IMR-90 (cell line): ENCODE data around the gene GFAP. TPM values are rescaled to one million over a fixed set of nuclear protein-coding genes. Genes with fewer than 3 reads are reported as not detected.

Experiments
- ATAC-seq: fragments of 200-7000 bp; cut with Tn5 transposase; 2 replicates; pipeline ENCODE4 v1.9.1; 2020; ENCODE audit warnings: low read depth, mild to moderate bottlenecking, moderate library complexity
- BruUV-seq: library from RNA; stranded (reverse); fragments of 400-500 nt; replicated peaks from 2 replicates; lab custom pipeline; 2021; lab: Mats Ljungman, UMichigan
- CTCF ChIA-PET: fragments of 300-600 bp; formaldehyde crosslinking; extraction: SDS; loops from one replicate; lab custom pipeline; 2021; ENCODE audit warnings: antibody characterized with exemption; lab: Yijun Ruan, JAX
- POLR2A ChIA-PET: fragments of 300-600 bp; sonication (Branson Sonifier 250); formaldehyde crosslinking; loops from one replicate; lab custom pipeline; 2022; ENCODE audit warnings: antibody characterized with exemption; ENCODE audit not compliant: unreplicated experiment; lab: Charles Lee
- DNase-seq: peaks from one replicate; pipeline ENCODE4 v3.0.0; 2013
- H2AFZ ChIP-seq: replicated peaks from 2 replicates; pipeline ENCODE3; 2013; ENCODE audit warnings: low read length, mild to moderate bottlenecking; ENCODE audit not compliant: poor library complexity
- H2AK5ac ChIP-seq: 2 replicates; pipeline ENCODE4 v1.6.1; 2013; ENCODE audit warnings: low read depth, low read length, inconsistent platforms
- H2AK9ac ChIP-seq: replicated peaks from 2 replicates; pipeline ENCODE3; 2013; ENCODE audit warnings: mild to moderate bottlenecking, low read depth, low read length, moderate library complexity; ENCODE audit not compliant: poor library complexity
- H2BK120ac ChIP-seq: 2 replicates; pipeline ENCODE4 v1.6.1; 2013; ENCODE audit warnings: low read depth, low read length, inconsistent platforms
- H2BK15ac ChIP-seq: 3 replicates; pipeline ENCODE4 v1.6.1; 2013; ENCODE audit warnings: low read depth, low read length, inconsistent platforms
- H2BK20ac ChIP-seq: 2 replicates; pipeline ENCODE4 v1.6.1; 2013; ENCODE audit warnings: low read depth, mild to moderate bottlenecking, inconsistent platforms, low read length, moderate library complexity
- H2BK5ac ChIP-seq: 2 replicates; pipeline ENCODE4 v1.6.1; 2013; ENCODE audit warnings: mild to moderate bottlenecking, low read depth, low read length, inconsistent platforms; ENCODE audit not compliant: poor library complexity, severe bottlenecking
- H3K14ac ChIP-seq: replicated peaks from 2 replicates; pipeline ENCODE4 v1.6.1; 2013; ENCODE audit warnings: low read depth, low read length, inconsistent platforms
- H3K18ac ChIP-seq: 2 replicates; pipeline ENCODE4 v1.6.1; 2013; ENCODE audit warnings: low read depth, low read length, control low read depth
- H3K23ac ChIP-seq: 2 replicates; pipeline ENCODE4 v1.6.1; 2013; ENCODE audit warnings: low read depth, low read length, inconsistent platforms
- H3K27ac ChIP-seq: 2 replicates; pipeline ENCODE4 v1.5.1; 2013; ENCODE audit warnings: mild to moderate bottlenecking, control low read depth, low read length; ENCODE audit not compliant: insufficient read depth
- H3K27me3 ChIP-seq: 2 replicates; pipeline ENCODE4 v1.6.1; 2013; ENCODE audit warnings: low read length; ENCODE audit not compliant: control insufficient read depth, insufficient read depth
- H3K36me3 ChIP-seq: 2 replicates; pipeline ENCODE4 v1.6.1; 2013; ENCODE audit warnings: low read length, mixed read lengths; ENCODE audit not compliant: control insufficient read depth, insufficient read depth
- H3K4ac ChIP-seq: 2 replicates; pipeline ENCODE4 v1.6.1; 2013; ENCODE audit warnings: low read depth, low read length, inconsistent platforms
- H3K4me1 ChIP-seq: 2 replicates; pipeline ENCODE4 v1.6.1; 2013; ENCODE audit warnings: low read length, mixed read lengths; ENCODE audit not compliant: control insufficient read depth, insufficient read depth
- H3K4me2 ChIP-seq: 2 replicates; pipeline ENCODE4 v1.6.1; 2013; ENCODE audit warnings: low read depth, mild to moderate bottlenecking, control low read depth, low read length, moderate library complexity
- H3K4me3 ChIP-seq: 2 replicates; pipeline ENCODE4 v1.5.1; 2013; ENCODE audit warnings: low read depth, mild to moderate bottlenecking, control low read depth, low read length, moderate library complexity; ENCODE audit not compliant: insufficient read depth
- H3K56ac ChIP-seq: 2 replicates; pipeline ENCODE4 v1.6.1; 2013; ENCODE audit warnings: low read length, inconsistent platforms; ENCODE audit not compliant: insufficient read depth; ENCODE audit errors: extremely low read depth
- H3K79me1 ChIP-seq, 2 experiments: 2 replicates each; pipeline ENCODE4 v1.6.1; 2013; ENCODE audit warnings: low read length in 2 of 2, inconsistent platforms in 1 of 2, low read depth in 1 of 2
- H3K9ac ChIP-seq: 2 replicates; pipeline ENCODE4 v1.6.1; 2013; ENCODE audit warnings: low read depth, low read length, control low read depth
- H3K9me1 ChIP-seq: 2 replicates; pipeline ENCODE4 v1.6.1; 2013; ENCODE audit warnings: low read length, inconsistent platforms; ENCODE audit not compliant: insufficient read depth
- H3K9me3 ChIP-seq: 2 replicates; pipeline ENCODE4 v1.6.1; 2013; ENCODE audit warnings: low read length; ENCODE audit not compliant: control insufficient read depth, insufficient read depth
- H4K20me1 ChIP-seq: 2 replicates; pipeline ENCODE4 v1.6.1; 2013; ENCODE audit warnings: low read length, inconsistent platforms; ENCODE audit not compliant: insufficient read depth
- H4K5ac ChIP-seq: 2 replicates; pipeline ENCODE4 v1.6.1; 2013; ENCODE audit warnings: mild to moderate bottlenecking, low read depth, low read length, control low read depth
- H4K8ac ChIP-seq, 2 experiments: 2 replicates each; pipeline ENCODE4 v1.6.1; 2013; ENCODE audit warnings: low read depth in 2 of 2, low read length in 2 of 2, control low read depth in 1 of 2, inconsistent platforms in 1 of 2
- H4K91ac ChIP-seq: 2 replicates; pipeline ENCODE4 v1.6.1; 2013; ENCODE audit warnings: low read depth, low read length, inconsistent platforms; ENCODE audit not compliant: insufficient read depth
- BHLHE40 ChIP-seq: fragments of 150-350 bp; IDR thresholded peaks from 2 replicates; pipeline ENCODE4 v1.6.1; 2016; ENCODE audit warnings: mild to moderate bottlenecking, low read depth, low read length
- ELK1 ChIP-seq: fragments of 150-350 bp; IDR thresholded peaks from 2 replicates; pipeline ENCODE4 v1.6.1; 2016; ENCODE audit warnings: low read depth, mild to moderate bottlenecking, low read length, moderate library complexity, borderline replicate concordance
- FOS ChIP-seq: fragments of 150-350 bp; IDR thresholded peaks from 2 replicates; pipeline ENCODE4 v1.6.1; 2016; ENCODE audit warnings: low read depth, low read length
- NFE2L2 ChIP-seq: fragments of 150-350 bp; IDR thresholded peaks from 2 replicates; pipeline ENCODE4 v1.6.1; 2016; ENCODE audit warnings: low read depth, mild to moderate bottlenecking, low read length
- RCOR1 ChIP-seq: IDR thresholded peaks from 2 replicates; pipeline ENCODE4 v1.6.1; 2012; ENCODE audit warnings: mild to moderate bottlenecking, low read length, improper control_type of control experiment; ENCODE audit not compliant: insufficient replicate concordance
- RFX5 ChIP-seq: IDR thresholded peaks from 2 replicates; pipeline ENCODE4 v1.8.0; 2012; ENCODE audit warnings: low read depth, mild to moderate bottlenecking, low read length, moderate library complexity
- SMC3 ChIP-seq: fragments of 150-350 bp; IDR thresholded peaks from 2 replicates; pipeline ENCODE4 v1.6.1; 2016; ENCODE audit warnings: low read depth, mild to moderate bottlenecking, antibody characterized with exemption, low read length, moderate library complexity
- WGBS, 2 experiments: methylation state at CpG; one replicate each; pipeline versions ENCODE4 v1.1.5 to v1.1.7; 2013; ENCODE audit warnings: missing lambda C conversion rate in 2 of 2; ENCODE audit not compliant: insufficient read length in 1 of 2; ENCODE audit errors: extremely low coverage in 2 of 2; 5-methylcytosine and 5-hydroxymethylcytosine counted together
- dilution Hi-C: fragments of 300-500 bp; cut with HindIII; formaldehyde crosslinking; loops from one replicate; pipeline ENCODE4 v1.14.3; 2018; ENCODE audit warnings: low sequenced_read_pairs; ENCODE audit not compliant: unreplicated experiment
- in situ Hi-C: fragments of 300-500 bp; cut with MboI; formaldehyde crosslinking; loops from 3 replicates; pipeline ENCODE4 v1.14.3; 2019; ENCODE audit warnings: low sequenced_read_pairs, inconsistent platforms, mixed read lengths
- intact Hi-C: fragments of 100-400 bp; cut with micrococcal nuclease; formaldehyde crosslinking; loops from 2 replicates; pipeline ENCODE4 v1.10.0; 2022
- polyA plus RNA-seq, 3 experiments: library from polyadenylated mRNA; depleted of rRNA; stranded (reverse); fragments of >200 nt; gene quantifications; 2 replicates each; pipeline ENCODE4 v1.2.3, GENCODE V29; 2012; ENCODE audit warnings: low replicate concordance in 1 of 3
- total RNA-seq: library from RNA; depleted of rRNA; stranded (reverse); fragments of >200 nt; gene quantifications from 2 replicates; pipeline ENCODE4 v1.2.3, GENCODE V29; 2012
- TF ChIP-seq, protein P1 (sequence below): fragments of 150-350 bp; IDR thresholded peaks from 2 replicates; pipeline ENCODE4 v1.6.1; 2017; ENCODE audit warnings: mild to moderate bottlenecking, antibody characterized with exemption, low read length, low read depth

Gene GFAP
- total and polyA plus RNA-seq, 2 of the 4 experiments (the other 2 are of a cell fraction), result 0.18 to 0.19 TPM

DNA sequence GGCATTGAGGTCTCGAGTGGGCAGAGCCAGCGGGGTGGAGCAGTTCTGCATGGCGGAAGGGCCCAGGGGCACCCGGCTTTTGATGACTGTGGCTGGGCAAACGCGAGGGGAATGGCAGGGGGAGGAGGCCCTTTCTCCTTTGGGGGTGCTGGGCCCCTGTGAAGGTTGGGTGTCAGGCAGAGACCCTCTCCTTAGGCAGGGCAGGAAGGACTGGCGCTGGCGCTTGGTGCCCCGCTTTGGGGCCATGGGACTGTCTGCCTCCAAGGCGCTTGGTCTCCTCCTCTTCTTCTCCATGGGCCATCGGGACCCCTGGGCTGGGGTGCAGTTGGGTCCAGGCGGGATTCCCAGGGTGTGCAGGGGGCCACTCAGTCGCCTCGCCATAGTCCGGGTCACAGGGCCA lies 12.8 kb upstream of the GFAP start (continued):
- TF ChIP-seq RFX5 (no peak), SMC3 (no peak), RCOR1 (no peak)

- H3K36me3 ChIP-seq, result peaks cover 12% of the 10 kb centered on the region
- no peak for DNase-seq
- POLR2A ChIA-PET, result no interaction called here
- no TSS peak for BruUV-seq
- in situ Hi-C loops, result no loop called here
- H3K27me3 ChIP-seq, result no peaks in the 10 kb centered on the region
- H4K20me1 ChIP-seq, result no peaks in the 10 kb centered on the region
- H3K9ac ChIP-seq, result no peak overlapping the region
- no peak overlapping the region for H3K18ac ChIP-seq
- TF ChIP-seq RCOR1 (no peak), ELK1 (no peak), BHLHE40 (no peak), NFE2L2 (no peak), FOS (no peak)
- TF ChIP-seq, protein P1, sequence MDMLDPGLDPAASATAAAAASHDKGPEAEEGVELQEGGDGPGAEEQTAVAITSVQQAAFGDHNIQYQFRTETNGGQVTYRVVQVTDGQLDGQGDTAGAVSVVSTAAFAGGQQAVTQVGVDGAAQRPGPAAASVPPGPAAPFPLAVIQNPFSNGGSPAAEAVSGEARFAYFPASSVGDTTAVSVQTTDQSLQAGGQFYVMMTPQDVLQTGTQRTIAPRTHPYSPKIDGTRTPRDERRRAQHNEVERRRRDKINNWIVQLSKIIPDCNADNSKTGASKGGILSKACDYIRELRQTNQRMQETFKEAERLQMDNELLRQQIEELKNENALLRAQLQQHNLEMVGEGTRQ, result no peak
- intact Hi-C loops, result no loop called here
- no peaks in the 10 kb centered on the region for H3K4me1 ChIP-seq
- no peak overlapping the region for H3K4ac ChIP-seq
- H3K9me3 ChIP-seq, result no peaks in the 10 kb centered on the region
- no peak overlapping the region for H3K14ac ChIP-seq
- no peak overlapping the region for H2AK9ac ChIP-seq
- H2AK5ac ChIP-seq, result no peak overlapping the region
- no peak overlapping the region for H3K23ac ChIP-seq
- H2BK5ac ChIP-seq, result no peak overlapping the region
- no peak overlapping the region for H3K4me3 ChIP-seq
- no peak for ATAC-seq
- H3K79me1 ChIP-seq, result peaks cover 5 to 8% of the 10 kb centered on the region in 2 experiments; a peak in 2 of 4 replicates
- no peak overlapping the region for H2BK15ac ChIP-seq
- H3K4me2 ChIP-seq, result no peak overlapping the region
- dilution Hi-C loops, result no loop called here
- H3K9me1 ChIP-seq, result no peaks in the 10 kb centered on the region
- no peak overlapping the region for H3K27ac ChIP-seq
- H2AFZ ChIP-seq, result no peak overlapping the region
- H2BK120ac ChIP-seq, result no peak overlapping the region
- no peak overlapping the region for H2BK20ac ChIP-seq
- WGBS, 2 experiments, result 100% methylated on average over 1 of the region's 3 CpGs; no CpG with 5 or more reads in 1 of the 2 experiments
- no peak overlapping the region for H4K8ac ChIP-seq
- CTCF ChIA-PET, result no interaction called here
- no peak overlapping the region for H4K5ac ChIP-seq
- no peak overlapping the region for H4K91ac ChIP-seq
- H3K56ac ChIP-seq, result no peak overlapping the region
These were observed 12.4 kb upstream of the GFAP start for GRCh38 chr17:44927696-44928095.
